ENCODE results near the gene EIF3F.

- TF ChIP-seq CTCF (IDR thresholded peaks at IDR 0.05) = no peak
- no peak for TF ChIP-seq POLR2A (IDR thresholded peaks at IDR 0.05)
These were observed 51.8 kb downstream of the EIF3F start for GRCh38 chr11:8038811-8039529.
